GM19397 (cell line): Measurements from ENCODE around the gene SCYGR5.
"Not testable (repeated sequence)": the region's sequence is repeated elsewhere in the genome, so short reads cannot be mapped to it uniquely, and the experiment has no call there.

ENCODE experiments used
- ATAC-seq: cut with Tn5 transposase; IDR thresholded peaks from one replicate; pipeline ENCODE4 v1.9.1; 2021; ENCODE audit warnings: mild to moderate bottlenecking, moderate library complexity; ENCODE audit not compliant: unreplicated experiment

Gene SCYGR5

DNA sequence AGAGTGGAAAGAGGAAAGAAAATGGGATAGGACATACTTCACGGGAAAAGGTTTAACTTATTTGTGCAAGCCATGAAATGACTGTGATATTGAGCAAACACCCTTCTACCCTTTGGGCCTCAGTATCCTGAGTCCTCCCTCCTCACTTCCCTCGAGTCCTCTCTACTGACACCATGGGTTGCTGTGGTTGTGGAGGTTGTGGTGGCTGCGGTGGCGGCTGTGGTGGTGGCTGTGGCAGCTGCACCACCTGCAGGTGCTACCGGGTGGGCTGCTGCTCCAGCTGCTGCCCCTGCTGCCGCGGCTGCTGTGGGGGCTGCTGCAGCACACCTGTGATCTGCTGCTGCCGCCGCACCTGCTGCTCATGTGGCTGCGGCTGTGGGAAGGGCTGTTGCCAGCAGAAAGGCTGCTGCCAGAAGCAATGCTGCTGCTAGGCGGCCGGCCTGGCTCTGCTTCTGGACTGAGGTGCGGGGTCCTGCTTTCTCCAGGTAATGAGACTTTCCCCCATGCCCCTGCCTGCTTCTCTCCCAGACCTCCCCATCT lies at the start of gene SCYGR5:
TSS of gene SCYGR5 (plus strand) at position 174 of the 540 bp plus-strand sequence. CDS start at position 174, 0 bp downstream.
- ATAC-seq, result not testable (repeated sequence)

DNA sequence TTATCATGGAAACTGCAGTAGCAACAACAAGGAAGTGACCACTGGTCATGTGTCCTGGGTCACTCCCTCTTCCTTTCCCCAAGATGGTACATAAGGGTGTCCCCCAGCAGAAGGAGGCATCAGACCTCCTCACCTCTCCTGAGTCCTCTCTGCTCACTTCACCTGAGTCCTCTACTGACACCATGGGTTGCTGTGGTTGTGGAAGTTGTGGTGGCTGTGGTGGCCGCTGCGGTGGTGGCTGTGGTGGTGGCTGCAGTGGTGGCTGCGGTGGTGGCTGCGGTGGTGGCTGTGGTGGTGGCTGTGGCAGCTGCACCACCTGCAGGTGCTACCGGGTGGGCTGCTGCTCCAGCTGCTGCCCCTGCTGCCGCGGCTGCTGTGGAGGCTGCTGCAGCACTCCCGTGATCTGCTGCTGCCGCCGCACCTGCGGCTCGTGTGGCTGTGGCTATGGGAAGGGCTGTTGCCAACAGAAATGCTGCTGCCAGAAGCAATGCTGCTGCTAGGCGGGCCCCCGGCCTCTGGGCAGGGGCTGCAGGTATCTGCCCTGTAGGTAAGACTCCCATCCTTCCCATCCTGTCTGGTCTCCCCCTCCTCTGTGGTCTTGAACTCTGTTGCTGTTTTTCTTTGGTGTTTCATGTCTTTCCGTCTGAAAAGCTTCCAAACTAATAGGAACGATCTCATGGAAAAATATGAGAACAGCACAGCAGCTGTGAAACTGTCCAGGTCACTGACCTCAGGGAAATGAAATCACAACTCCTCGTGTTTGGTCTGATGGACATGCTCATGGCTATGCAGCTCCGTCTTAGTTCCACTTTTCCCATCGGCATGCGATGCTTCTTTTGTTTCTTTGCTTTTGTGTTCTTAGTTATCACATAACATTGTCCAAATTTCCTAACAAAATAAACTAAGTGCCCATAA lies 49.0 kb upstream of the SCYGR5 start, which contains the start of gene SCYGR4:
TSS of gene SCYGR4 (plus strand) at position 183 of the 915 bp plus-strand sequence. CDS start at position 183, 0 bp downstream.
- ATAC-seq, result no peak

DNA sequence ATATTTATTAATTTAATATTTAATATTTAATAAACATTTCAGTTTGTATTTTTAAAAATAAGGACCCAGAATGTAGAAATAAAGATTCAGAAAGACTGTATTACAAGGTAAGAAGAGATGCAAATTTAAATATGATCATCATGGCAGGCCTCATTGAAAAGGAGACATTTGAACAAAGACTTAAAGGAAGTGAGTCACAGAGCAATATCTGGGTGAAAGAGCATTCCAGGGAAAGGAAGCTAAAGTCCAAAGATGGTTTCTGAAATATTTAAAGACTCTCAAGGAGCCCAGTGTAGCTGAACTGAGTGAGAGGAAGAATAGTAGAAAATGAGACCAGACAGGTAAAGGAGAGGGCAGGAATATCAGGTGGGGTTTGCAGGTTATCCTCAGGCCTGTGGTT lies 43.4 kb upstream of the SCYGR5 start:
- no peak for ATAC-seq

GRCh38 chr2:227625420-227625819 lies 41.2 kb upstream of the SCYGR5 start:
- ATAC-seq, result no peak

DNA sequence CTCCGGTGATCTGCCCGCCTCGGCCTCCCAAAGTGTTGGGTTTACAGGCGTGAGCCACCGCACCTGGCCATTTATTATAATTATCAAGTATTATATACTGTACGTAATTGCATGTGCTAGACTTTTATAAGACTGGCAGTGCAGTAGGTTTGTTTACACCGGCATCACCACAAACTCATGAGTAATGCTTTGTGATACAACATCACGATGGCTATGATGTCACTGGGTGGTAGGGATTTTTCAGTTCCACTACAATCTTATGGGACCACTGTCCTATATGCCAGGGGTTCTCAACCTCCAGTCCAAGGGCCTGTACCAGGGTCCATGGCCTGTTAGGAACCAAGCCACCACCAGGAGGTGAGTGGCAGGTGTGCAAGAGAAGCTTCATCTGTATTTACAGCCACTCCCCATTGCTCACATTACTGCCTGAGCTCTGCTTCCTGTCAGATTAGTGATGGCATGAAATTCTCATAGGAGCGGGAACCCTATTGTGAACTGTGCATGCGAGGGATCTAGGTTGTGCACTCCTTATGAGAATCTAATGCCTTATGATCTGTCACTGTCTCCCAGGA lies 39.9 kb upstream of the SCYGR5 start:
- no peak for ATAC-seq

GRCh38 chr2:227627769-227628168 lies 38.8 kb upstream of the SCYGR5 start:
- ATAC-seq, result peak; percentile 83

GRCh38 chr2:227629435-227629834 lies 37.2 kb upstream of the SCYGR5 start:
- ATAC-seq, result no peak

DNA sequence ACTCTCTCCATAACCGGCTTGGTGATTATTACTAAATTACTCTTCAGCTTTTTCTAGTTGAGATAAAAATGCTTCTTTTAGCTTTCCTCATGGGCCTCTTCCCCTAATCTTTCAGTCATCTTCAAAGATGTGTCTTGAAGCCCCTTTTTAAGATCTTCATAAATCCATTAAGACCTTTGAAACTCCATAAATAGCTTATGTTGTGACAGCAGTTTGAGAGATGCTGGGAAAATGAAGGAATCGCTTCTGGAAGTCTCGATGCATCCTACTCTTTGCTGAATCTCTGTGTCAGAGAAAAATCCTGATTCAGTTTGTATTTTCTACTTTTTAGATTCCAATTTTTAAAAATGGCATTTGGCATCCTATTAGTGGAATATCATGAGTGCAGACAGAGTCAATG lies 36.3 kb upstream of the SCYGR5 start:
- ATAC-seq, result no peak

- no peak for ATAC-seq
These were observed 33.8 kb upstream of the SCYGR5 start for GRCh38 chr2:227632827-227633226.

DNA sequence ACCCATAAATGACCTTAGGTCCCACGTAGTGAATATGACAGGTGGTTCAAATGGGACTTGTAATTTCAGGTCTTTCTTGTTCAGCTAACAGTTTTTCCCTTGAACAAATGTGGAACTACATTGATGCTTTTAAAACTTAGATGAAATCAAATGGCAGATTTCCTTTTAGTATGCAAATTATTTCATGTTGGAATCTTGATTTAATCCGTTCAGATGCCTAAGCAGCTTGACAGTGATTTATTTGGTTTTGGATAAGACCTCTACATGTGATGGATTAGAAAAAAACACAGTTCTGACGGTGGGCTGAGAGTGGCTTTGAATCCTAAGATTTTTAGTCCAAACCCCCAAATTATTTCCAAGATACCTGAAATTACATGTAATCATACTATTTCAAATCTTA lies 32.4 kb upstream of the SCYGR5 start:
- ATAC-seq, result no peak

GRCh38 chr2:227642656-227643055 lies 23.9 kb upstream of the SCYGR5 start:
- ATAC-seq, result no peak

GRCh38 chr2:227643990-227644551 lies 22.5 kb upstream of the SCYGR5 start:
- ATAC-seq, result no peak

DNA sequence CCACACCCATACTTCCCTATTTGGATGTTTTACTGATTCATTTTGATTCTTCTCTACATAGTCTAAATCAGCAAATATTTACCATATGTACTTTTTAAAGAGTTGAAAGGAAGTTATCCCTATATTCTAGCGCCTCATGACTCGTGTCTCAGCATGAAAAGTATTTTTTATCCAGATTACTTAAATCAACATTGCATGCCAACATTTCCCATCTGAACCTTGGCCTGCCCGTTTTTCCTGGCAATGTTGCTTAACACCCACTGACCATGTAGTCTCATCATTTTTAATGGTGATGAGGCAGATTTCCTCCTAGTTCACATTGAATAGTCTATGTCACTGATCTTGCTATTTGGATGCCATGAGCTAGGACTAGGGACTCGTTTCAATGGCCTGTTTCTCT lies 13.2 kb upstream of the SCYGR5 start:
- ATAC-seq, result no peak

DNA sequence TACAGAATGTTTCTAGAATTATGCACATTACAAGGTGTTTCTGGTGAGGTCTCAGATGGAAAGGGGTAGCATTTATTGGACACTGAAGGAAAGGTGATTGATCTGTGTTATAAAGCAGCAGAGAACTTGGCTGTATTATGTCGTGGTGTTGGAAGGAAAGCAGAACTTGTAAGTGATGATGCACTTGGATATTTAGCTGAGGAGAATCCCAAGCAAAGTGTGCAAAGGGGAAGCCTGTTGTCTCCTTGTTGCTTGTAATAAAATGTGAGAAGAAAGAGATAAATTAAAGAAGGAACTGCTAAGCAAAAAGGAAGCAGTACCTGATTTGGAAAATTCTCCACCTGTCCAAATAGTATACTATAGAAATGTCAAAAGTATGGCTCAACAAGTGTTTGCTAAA lies 12.2 kb upstream of the SCYGR5 start:
- no peak for ATAC-seq

DNA sequence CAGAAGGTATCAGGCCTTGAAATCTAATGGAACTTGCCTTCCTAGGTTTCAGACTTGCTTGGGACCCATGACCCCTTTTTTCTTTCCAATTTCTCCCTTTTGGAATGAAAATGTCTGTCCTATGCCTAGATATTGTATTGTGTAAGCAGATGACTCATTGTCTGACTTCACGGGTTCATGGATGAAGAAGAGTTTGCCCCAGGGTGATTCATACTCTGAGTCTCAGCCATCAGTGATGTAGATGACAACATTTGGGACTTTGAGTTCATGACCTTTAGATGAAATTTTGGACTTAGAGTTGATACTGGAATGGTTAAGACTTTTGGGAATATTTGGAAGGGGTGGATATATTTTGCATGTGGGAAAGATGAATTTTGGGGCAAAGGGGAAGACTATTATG lies 11.2 kb upstream of the SCYGR5 start:
- ATAC-seq, result no peak

GRCh38 chr2:227657199-227657845 lies 9.3 kb upstream of the SCYGR5 start:
- ATAC-seq, result no peak

- ATAC-seq, result no peak
These were observed 5.5 kb upstream of the SCYGR5 start for GRCh38 chr2:227661025-227661649.

DNA sequence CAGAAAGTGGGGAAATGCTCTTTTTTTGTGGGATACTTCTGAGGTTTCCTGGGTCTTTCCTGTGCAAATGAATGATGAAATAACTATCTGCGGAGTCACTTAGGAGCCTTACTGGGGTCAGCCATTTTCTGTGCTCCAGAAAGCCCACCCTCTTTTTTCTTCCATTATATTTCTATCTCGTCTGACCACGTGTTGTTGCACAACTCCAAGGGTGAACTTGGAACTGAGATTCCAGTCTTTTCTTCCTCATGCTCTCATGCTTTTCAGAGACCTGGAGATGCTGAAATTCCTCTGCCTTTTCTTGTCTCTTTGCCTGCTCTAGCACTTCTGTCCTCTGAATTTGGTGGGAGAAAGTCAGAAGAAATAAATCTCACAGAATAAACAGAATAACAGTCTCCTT lies 4.8 kb upstream of the SCYGR5 start:
- no peak for ATAC-seq

DNA sequence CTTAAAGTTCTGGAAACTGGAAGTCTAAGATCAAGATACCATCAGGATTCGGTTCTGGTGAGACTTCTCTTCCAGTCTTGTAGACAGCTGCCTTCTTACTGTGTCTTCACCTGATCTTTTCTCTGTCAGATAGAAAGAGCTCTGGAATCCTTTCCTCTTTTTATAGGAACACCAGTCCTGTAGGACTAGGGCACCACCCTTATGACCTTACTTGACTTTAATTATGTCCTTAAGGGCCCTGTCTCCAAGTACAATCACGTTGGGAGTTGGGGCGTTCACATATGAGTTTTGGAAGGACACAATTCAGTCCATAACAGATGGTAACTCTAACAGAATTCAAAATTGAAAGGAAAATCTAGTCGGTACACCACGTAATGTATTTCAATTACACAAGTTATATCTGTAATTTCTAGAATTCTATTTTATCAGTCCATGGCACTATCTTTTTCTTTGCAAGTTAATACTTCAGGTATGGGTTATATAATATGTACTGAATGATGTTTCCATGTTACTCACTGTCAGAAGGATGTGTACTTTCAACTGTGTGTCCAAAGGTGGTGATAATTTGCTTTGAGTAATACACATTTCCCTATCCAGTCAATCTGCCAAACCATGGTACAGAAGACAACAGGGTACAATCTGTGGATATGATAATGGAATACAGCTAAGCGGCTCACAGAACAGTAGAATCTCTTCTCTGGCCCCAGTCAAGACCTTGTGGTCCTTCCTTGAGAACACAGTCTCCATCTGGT lies 1.2 kb upstream of the SCYGR5 start:
- ATAC-seq, result no peak
